RWPE1 (cell line): ENCODE measurements around the gene ZNF791.

ENCODE experiments used
- CTCF ChIA-PET: fragments of 350-600 bp; sonication (Branson Sonifier 250); formaldehyde crosslinking; extraction: SDS; loops from one replicate; lab custom pipeline; 2021; lab: Yijun Ruan, JAX
- POLR2A ChIA-PET: fragments of 400-600 bp; formaldehyde crosslinking; extraction: SDS; loops from one replicate; lab custom pipeline; 2020; ENCODE audit warnings: antibody characterized with exemption; ENCODE audit not compliant: low non-redundant PET; lab: Yijun Ruan, JAX
- DNase-seq: peaks from one replicate; pipeline ENCODE4 v3.0.0; 2012; ENCODE audit warnings: low spot score
- H3K27ac ChIP-seq: fragments of 450-650 bp; 2 replicates; pipeline ENCODE4 v1.5.1; 2017
- TF ChIP-seq, protein P1 (sequence below): fragments of 450-650 bp; conservative IDR thresholded peaks from 2 replicates; pipeline ENCODE4 v1.5.1; 2017; ENCODE audit warnings: low read depth, mild to moderate bottlenecking

ZNF791 gene

GRCh38 chr19:12664406-12665280, 53.9 kb downstream of the ZNF791 start:
- H3K27ac ChIP-seq = peak overlapping the region; percentile 87
- ChIA-PET POLR2A (no interaction called here), CTCF (interaction anchor here (0.7 kb wide), 1 partner anchor 128 kb away, joined by 3 read pairs; no protein-coding TSS in a partner anchor)
- DNase-seq = no peak
- TF ChIP-seq, protein P1, sequence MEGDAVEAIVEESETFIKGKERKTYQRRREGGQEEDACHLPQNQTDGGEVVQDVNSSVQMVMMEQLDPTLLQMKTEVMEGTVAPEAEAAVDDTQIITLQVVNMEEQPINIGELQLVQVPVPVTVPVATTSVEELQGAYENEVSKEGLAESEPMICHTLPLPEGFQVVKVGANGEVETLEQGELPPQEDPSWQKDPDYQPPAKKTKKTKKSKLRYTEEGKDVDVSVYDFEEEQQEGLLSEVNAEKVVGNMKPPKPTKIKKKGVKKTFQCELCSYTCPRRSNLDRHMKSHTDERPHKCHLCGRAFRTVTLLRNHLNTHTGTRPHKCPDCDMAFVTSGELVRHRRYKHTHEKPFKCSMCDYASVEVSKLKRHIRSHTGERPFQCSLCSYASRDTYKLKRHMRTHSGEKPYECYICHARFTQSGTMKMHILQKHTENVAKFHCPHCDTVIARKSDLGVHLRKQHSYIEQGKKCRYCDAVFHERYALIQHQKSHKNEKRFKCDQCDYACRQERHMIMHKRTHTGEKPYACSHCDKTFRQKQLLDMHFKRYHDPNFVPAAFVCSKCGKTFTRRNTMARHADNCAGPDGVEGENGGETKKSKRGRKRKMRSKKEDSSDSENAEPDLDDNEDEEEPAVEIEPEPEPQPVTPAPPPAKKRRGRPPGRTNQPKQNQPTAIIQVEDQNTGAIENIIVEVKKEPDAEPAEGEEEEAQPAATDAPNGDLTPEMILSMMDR = no peak

GRCh38 chr19:12665281-12665573, 54.5 kb downstream of the ZNF791 start:
- DNase-seq = no peak
- H3K27ac ChIP-seq = peak overlapping the region; percentile 87; the same call in 1 of the 2 replicates
- CTCF ChIA-PET = no interaction called here
- TF ChIP-seq, protein P1 = no peak
- POLR2A ChIA-PET = no interaction called here

- ChIA-PET POLR2A (interaction anchor here (0.6 kb wide), 1 partner anchor 17 kb away, joined by 4 read pairs; no protein-coding TSS in a partner anchor), CTCF (interaction anchor here (0.7 kb wide), 1 partner anchor 26 kb away, joined by 3 read pairs; no protein-coding TSS in a partner anchor)
- TF ChIP-seq, protein P1 = no peak
- H3K27ac ChIP-seq = peak overlapping the region; percentile 87
- no peak for DNase-seq
Measured at GRCh38 chr19:12665671-12666264, 55.0 kb downstream of the ZNF791 start.

DNA sequence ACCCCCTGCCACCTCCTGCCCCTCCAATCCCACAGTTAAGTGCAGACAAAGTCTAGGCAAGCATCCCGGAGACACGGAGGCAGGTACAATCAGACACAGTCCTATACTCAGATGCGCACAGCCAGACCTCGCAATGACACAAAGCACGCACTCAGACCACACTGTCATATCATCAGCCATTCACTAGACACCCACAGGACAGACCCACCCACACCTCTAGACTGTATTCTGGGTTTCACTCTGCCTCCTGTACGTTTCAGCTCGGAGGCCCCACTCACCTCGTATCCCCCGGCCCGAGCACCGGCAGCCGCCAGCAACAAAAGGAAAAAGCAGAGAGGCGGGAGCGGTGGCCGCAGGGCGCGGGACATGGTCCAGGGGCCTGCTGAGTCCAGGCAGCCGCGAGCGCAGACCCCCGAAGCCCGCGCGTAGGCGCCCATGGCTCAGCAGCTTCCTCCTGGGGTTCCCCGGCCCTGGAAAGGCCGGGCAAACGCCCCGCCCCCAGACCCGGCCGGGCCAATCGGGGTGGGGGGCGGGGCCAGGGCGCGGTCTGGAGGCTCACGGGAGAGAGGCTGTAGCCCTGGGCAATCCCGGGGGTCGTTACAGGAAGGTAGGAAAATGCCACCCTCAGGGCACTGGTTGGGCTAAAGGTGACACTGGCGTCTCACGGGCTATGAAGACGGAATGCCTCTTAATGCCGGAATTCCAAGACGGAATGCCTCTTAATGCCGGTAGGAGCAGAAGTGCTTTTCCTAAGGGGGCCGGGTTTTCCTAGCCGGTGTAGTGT, 55.7 kb downstream of the ZNF791 start, which contains the start of the genes MAN2B1 and WDR83:
Gene MAN2B1 (minus strand): TSS at position 478 of the 784 bp plus-strand sequence. CDS start 41 bp downstream, at position 437.
Gene WDR83 (plus strand): TSS at position 543 of the 784 bp plus-strand sequence. CDS start 2,984 bp downstream, outside the sequence.
- peak; percentile 90 for DNase-seq
- H3K27ac ChIP-seq = peak within 1 kb of the TSS; percentile 87
- ChIA-PET POLR2A (interaction anchor here (0.6 kb wide), 1 partner anchor 17 kb away, joined by 4 read pairs; no protein-coding TSS in a partner anchor), CTCF (interaction anchor here (0.6 to 0.7 kb wide), 2 partner anchors 15 to 26 kb away, joined by 3 to 4 read pairs; no protein-coding TSS in a partner anchor)
- TF ChIP-seq, protein P1 = no peak

GRCh38 chr19:12667731-12668302, 57.1 kb downstream of the ZNF791 start:
- POLR2A ChIA-PET = no interaction called here

More at GRCh38 chr19:12667731-12668302, 57.1 kb downstream of the ZNF791 start:
- H3K27ac ChIP-seq = peak overlapping the region; percentile 87
- no peak for DNase-seq
- CTCF ChIA-PET = no interaction called here
- TF ChIP-seq, protein P1 = no peak
